Measurements from ENCODE around the gene SURF1.

The SURF1 gene

GRCh38 chr9:133367221-133367620 lies 10.9 kb upstream of the SURF1 start:
- H3F3A ChIP-seq (ENCODE audit: insufficient read depth, low read length), result no peaks in the 10 kb centered on the region
- no peaks in the 10 kb centered on the region for H3K27me3 ChIP-seq (ENCODE audit: insufficient read depth, low read length)
- no peak overlapping the region for H3K27ac ChIP-seq (ENCODE audit: low read depth, low read length, poor library complexity, severe bottlenecking)
- H3K9me2 ChIP-seq (ENCODE audit: low read depth, low read length), result no peaks in the 10 kb centered on the region
- TF ChIP-seq EZH2 (IDR thresholded peaks at IDR 0.05; ENCODE audit: borderline replicate concordance, low read length) (no peak), CTCF (IDR thresholded peaks at IDR 0.05; ENCODE audit: low read length) (no peak)
- peaks cover 62% of the 10 kb centered on the region for H3K36me3 ChIP-seq (ENCODE audit: insufficient read depth, low read length)
- no peaks in the 10 kb centered on the region for H3K9me3 ChIP-seq (ENCODE audit: low read length)
- peaks cover 12% of the 10 kb centered on the region for H3K79me2 ChIP-seq (ENCODE audit: insufficient read depth, low read length)
- no peak overlapping the region for H3K9ac ChIP-seq (ENCODE audit: low read length)
- peaks cover 21% of the 10 kb centered on the region for H3K4me1 ChIP-seq (ENCODE audit: insufficient read depth, low read length, severe bottlenecking)
- H4K20me1 ChIP-seq (ENCODE audit: insufficient read depth, low read length), result no peaks in the 10 kb centered on the region
- H2AFZ ChIP-seq (ENCODE audit: low read length), result no peak overlapping the region
- H3K4me2 ChIP-seq (ENCODE audit: low read length), result no peak overlapping the region
- no peak overlapping the region for H3K4me3 ChIP-seq (ENCODE audit: low read depth, low read length, poor library complexity, severe bottlenecking)

GRCh38 chr9:133366435-133366834 lies 10.1 kb upstream of the SURF1 start:
- H3K9me3 ChIP-seq (ENCODE audit: low read length), result no peaks in the 10 kb centered on the region
- H2AFZ ChIP-seq (ENCODE audit: low read length), result no peak overlapping the region
- H3K79me2 ChIP-seq (ENCODE audit: insufficient read depth, low read length), result peaks cover 4% of the 10 kb centered on the region
- H3F3A ChIP-seq (ENCODE audit: insufficient read depth, low read length), result no peaks in the 10 kb centered on the region
- peaks cover 13% of the 10 kb centered on the region for H3K4me1 ChIP-seq (ENCODE audit: insufficient read depth, low read length, severe bottlenecking)
- H3K4me3 ChIP-seq (ENCODE audit: low read depth, low read length, poor library complexity, severe bottlenecking), result no peak overlapping the region
- H3K9ac ChIP-seq (ENCODE audit: low read length), result no peak overlapping the region
- H3K9me2 ChIP-seq (ENCODE audit: low read depth, low read length), result no peaks in the 10 kb centered on the region
- H4K20me1 ChIP-seq (ENCODE audit: insufficient read depth, low read length), result no peaks in the 10 kb centered on the region
- no peak overlapping the region for H3K4me2 ChIP-seq (ENCODE audit: low read length)
- no peaks in the 10 kb centered on the region for H3K27me3 ChIP-seq (ENCODE audit: insufficient read depth, low read length)
- no peak overlapping the region for H3K27ac ChIP-seq (ENCODE audit: low read depth, low read length, poor library complexity, severe bottlenecking)
- H3K36me3 ChIP-seq (ENCODE audit: insufficient read depth, low read length), result peaks cover 70% of the 10 kb centered on the region
- no peak for TF ChIP-seq EZH2 (IDR thresholded peaks at IDR 0.05; ENCODE audit: borderline replicate concordance, low read length)
- no peak for TF ChIP-seq CTCF (IDR thresholded peaks at IDR 0.05; ENCODE audit: low read length)

- no peak overlapping the region for H3K4me2 ChIP-seq (ENCODE audit: low read length)
- H4K20me1 ChIP-seq (ENCODE audit: insufficient read depth, low read length), result no peaks in the 10 kb centered on the region
- H3K4me3 ChIP-seq (ENCODE audit: low read depth, low read length, poor library complexity, severe bottlenecking), result no peak overlapping the region
- no peaks in the 10 kb centered on the region for H3K79me2 ChIP-seq (ENCODE audit: insufficient read depth, low read length)
- H3K9me3 ChIP-seq (ENCODE audit: low read length), result no peaks in the 10 kb centered on the region
- no peaks in the 10 kb centered on the region for H3K9me2 ChIP-seq (ENCODE audit: low read depth, low read length)
- H3K4me1 ChIP-seq (ENCODE audit: insufficient read depth, low read length, severe bottlenecking), result peaks cover 7% of the 10 kb centered on the region
- no peak overlapping the region for H3K27ac ChIP-seq (ENCODE audit: low read depth, low read length, poor library complexity, severe bottlenecking)
- H3K27me3 ChIP-seq (ENCODE audit: insufficient read depth, low read length), result no peaks in the 10 kb centered on the region
- no peak for TF ChIP-seq EZH2 (IDR thresholded peaks at IDR 0.05; ENCODE audit: borderline replicate concordance, low read length)
- TF ChIP-seq CTCF (IDR thresholded peaks at IDR 0.05; ENCODE audit: low read length), result no peak
- no peak overlapping the region for H3K9ac ChIP-seq (ENCODE audit: low read length)
- no peak overlapping the region for H2AFZ ChIP-seq (ENCODE audit: low read length)
- H3K36me3 ChIP-seq (ENCODE audit: insufficient read depth, low read length), result peaks cover 87% of the 10 kb centered on the region
- no peaks in the 10 kb centered on the region for H3F3A ChIP-seq (ENCODE audit: insufficient read depth, low read length)
These were observed 6.2 kb upstream of the SURF1 start for GRCh38 chr9:133362359-133363044.

All from OCI-LY1 (cell line).